Chondrocyte (in vitro differentiated cells): ENCODE measurements around the gene SMOC2. TPM values are rescaled to one million over a fixed set of nuclear protein-coding genes. Genes with fewer than 3 reads are reported as not detected.

Experiments used
- DNase-seq: peaks from one replicate; pipeline ENCODE4 v3.0.0; 2021; ENCODE audit warnings: mixed read lengths, low spot score
- H3K27ac Mint-ChIP-seq: one replicate; pipeline ENCODE4 v1.8.0; 2021; ENCODE audit warnings: mild to moderate bottlenecking, moderate library complexity, mixed read lengths; ENCODE audit not compliant: unreplicated experiment
- H3K27me3 Mint-ChIP-seq: 2 replicates; pipeline ENCODE4 v1.8.0; 2021; ENCODE audit warnings: low read depth, mixed read lengths
- H3K36me3 Mint-ChIP-seq: 2 replicates; pipeline ENCODE4 v1.8.0; 2021; ENCODE audit warnings: low read depth, mixed read lengths
- H3K4me1 Mint-ChIP-seq: 2 replicates; pipeline ENCODE4 v1.8.0; 2021; ENCODE audit warnings: low read depth, mild to moderate bottlenecking, mixed read lengths
- H3K4me3 Mint-ChIP-seq: one replicate; pipeline ENCODE4 v1.8.0; 2021; ENCODE audit warnings: mild to moderate bottlenecking, moderate library complexity, mixed read lengths; ENCODE audit not compliant: unreplicated experiment
- H3K9me3 Mint-ChIP-seq: 2 replicates; pipeline ENCODE4 v1.8.0; 2021; ENCODE audit warnings: low read depth, mixed read lengths
- CTCF ChIP-seq: fragments of 200-600 bp; sonication (generic); IDR thresholded peaks from 2 replicates; pipeline ENCODE4 v1.5.0; 2021; ENCODE audit warnings: antibody characterized with exemption, mild to moderate bottlenecking, moderate library complexity
- total RNA-seq: library from RNA; stranded (reverse); gene quantifications from 3 replicates; pipeline ENCODE4 v1.2.1, GENCODE V29; 2021

Gene SMOC2
- total RNA-seq, 1 donor from 2014 or later, result 148 TPM

GRCh38 chr6:168714547-168715260 is 273.7 kb downstream of the SMOC2 start:
- H3K27me3 Mint-ChIP-seq, result peaks cover 24% of the 10 kb centered on the region
- DNase-seq, result no peak
- no peak overlapping the region for H3K27ac Mint-ChIP-seq
- no peaks in the 10 kb centered on the region for H3K36me3 Mint-ChIP-seq
- no peak for TF ChIP-seq CTCF
- peaks cover 7% of the 10 kb centered on the region for H3K4me1 Mint-ChIP-seq
- H3K9me3 Mint-ChIP-seq, result no peaks in the 10 kb centered on the region
- no peak overlapping the region for H3K4me3 Mint-ChIP-seq

- Mint-ChIP-seq H3K9me3 (no peaks in the 10 kb centered on the region), H3K36me3 (no peaks in the 10 kb centered on the region), H3K27me3 (peaks cover 31% of the 10 kb centered on the region), H3K4me3 (no peak overlapping the region), H3K27ac (no peak overlapping the region), H3K4me1 (peaks cover 7% of the 10 kb centered on the region)
- no peak for DNase-seq
- TF ChIP-seq CTCF, result no peak
Observed at GRCh38 chr6:168715643-168716481, 274.9 kb downstream of the SMOC2 start.

GRCh38 chr6:168716581-168716980 is 275.6 kb downstream of the SMOC2 start:
- DNase-seq, result no peak
- H3K4me3 Mint-ChIP-seq, result no peak overlapping the region
- no peak overlapping the region for H3K27ac Mint-ChIP-seq
- no peaks in the 10 kb centered on the region for H3K36me3 Mint-ChIP-seq
- no peak for TF ChIP-seq CTCF
- H3K9me3 Mint-ChIP-seq, result no peaks in the 10 kb centered on the region
- H3K4me1 Mint-ChIP-seq, result no peaks in the 10 kb centered on the region
- H3K27me3 Mint-ChIP-seq, result peaks cover 30% of the 10 kb centered on the region

- Mint-ChIP-seq H3K27ac (no peak overlapping the region), H3K27me3 (peaks cover 33% of the 10 kb centered on the region), H3K4me1 (no peaks in the 10 kb centered on the region), H3K4me3 (no peak overlapping the region), H3K36me3 (no peaks in the 10 kb centered on the region), H3K9me3 (no peaks in the 10 kb centered on the region)
- no peak for TF ChIP-seq CTCF
- DNase-seq, result no peak
Observed at GRCh38 chr6:168717491-168717890, 276.5 kb downstream of the SMOC2 start.

Other genes starting within 250 kb of the SMOC2 start
- gene DACT2, start 121.4 kb upstream of the SMOC2 start, total RNA-seq, result 1.4 to 4.6 TPM (median 4.5 TPM) in 3 replicates